Measurements from ENCODE around the gene PCSK1N. TPM values are rescaled to one million over a fixed set of nuclear protein-coding genes. Genes with fewer than 3 reads are reported as not detected.
"Not testable (repeated sequence)": the region's sequence is repeated elsewhere in the genome, so short reads cannot be mapped to it uniquely, and the experiment has no call there.

PCSK1N gene
- total RNA-seq, 4 donors from 2014 or later, result 1.5 to 9.0 (median 2.4) TPM

DNA sequence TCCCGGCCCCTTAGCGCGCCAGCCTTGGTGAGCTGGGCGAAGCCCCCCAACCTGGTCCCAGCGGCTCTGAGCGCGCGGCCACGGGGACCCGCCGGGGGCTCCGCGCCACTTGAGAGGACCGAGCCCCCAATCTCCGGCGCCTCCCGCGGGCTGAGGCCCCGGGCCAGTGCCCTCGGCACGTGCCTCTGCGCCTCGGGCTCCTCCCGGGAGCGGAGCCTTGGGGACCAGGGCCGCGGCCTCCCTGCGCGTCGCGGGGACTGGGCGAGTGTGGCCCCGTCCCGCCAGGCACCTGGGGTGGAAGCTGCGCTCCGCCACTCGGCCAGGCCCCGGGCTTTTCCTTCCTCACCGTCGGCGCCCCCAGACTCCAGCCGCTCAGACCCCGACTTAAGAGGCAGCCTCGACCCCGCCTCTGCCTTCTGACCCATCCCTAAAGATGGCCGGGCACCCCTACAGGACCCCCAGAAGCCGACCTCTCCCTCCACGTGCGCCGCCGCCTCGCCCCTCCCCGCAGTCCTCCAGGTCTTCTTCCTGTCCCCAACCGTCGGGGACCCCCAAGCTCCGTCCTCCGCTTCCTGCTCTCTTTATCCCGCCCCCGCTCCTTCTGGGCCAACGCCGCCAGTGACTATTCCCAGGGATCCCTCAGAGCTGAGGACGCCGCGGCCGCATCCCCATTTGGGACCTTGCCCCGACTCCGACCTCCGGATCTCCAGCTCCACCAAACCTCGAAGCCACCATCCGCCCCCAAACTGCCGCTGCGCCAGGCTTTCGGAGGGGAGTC is 8.3 kb downstream of the PCSK1N start:
- Histone ChIP-seq H3K27ac (no peak overlapping the region), H3K36me3 (peaks cover 25% of the 10 kb centered on the region), H3K4me1 (no peaks in the 10 kb centered on the region), H3K27me3 (peaks cover 14% of the 10 kb centered on the region), H3K4me3 (no peak overlapping the region), H3K9me3 (no peaks in the 10 kb centered on the region)
- DNase-seq (ENCODE audit: low spot score in 2 of 2), result no peak
- 72% methylated on average over 39 of the region's 73 CpGs for WGBS
- TF ChIP-seq EP300 (IDR thresholded peaks at IDR 0.05) (no peak), POLR2AphosphoS5 (IDR thresholded peaks at IDR 0.05) (no peak), POLR2A (IDR thresholded peaks at IDR 0.05) (no peak)
- TF ChIP-seq, protein P1, sequence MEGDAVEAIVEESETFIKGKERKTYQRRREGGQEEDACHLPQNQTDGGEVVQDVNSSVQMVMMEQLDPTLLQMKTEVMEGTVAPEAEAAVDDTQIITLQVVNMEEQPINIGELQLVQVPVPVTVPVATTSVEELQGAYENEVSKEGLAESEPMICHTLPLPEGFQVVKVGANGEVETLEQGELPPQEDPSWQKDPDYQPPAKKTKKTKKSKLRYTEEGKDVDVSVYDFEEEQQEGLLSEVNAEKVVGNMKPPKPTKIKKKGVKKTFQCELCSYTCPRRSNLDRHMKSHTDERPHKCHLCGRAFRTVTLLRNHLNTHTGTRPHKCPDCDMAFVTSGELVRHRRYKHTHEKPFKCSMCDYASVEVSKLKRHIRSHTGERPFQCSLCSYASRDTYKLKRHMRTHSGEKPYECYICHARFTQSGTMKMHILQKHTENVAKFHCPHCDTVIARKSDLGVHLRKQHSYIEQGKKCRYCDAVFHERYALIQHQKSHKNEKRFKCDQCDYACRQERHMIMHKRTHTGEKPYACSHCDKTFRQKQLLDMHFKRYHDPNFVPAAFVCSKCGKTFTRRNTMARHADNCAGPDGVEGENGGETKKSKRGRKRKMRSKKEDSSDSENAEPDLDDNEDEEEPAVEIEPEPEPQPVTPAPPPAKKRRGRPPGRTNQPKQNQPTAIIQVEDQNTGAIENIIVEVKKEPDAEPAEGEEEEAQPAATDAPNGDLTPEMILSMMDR (IDR thresholded peaks at IDR 0.05), result no peak

- no peak within 1 kb of the TSS for H3K4me3 ChIP-seq
- 48% methylated on average over 9 of the region's 67 CpGs for WGBS
- no peak for DNase-seq (ENCODE audit: low spot score in 2 of 2)
- H3K4me1 ChIP-seq, result no peaks in the 10 kb centered on the region
- TF ChIP-seq POLR2A (IDR thresholded peaks at IDR 0.05), result no peak
- no peak for TF ChIP-seq EP300 (IDR thresholded peaks at IDR 0.05)
- TF ChIP-seq, protein P1 (IDR thresholded peaks at IDR 0.05), result no peak
- no peak for TF ChIP-seq POLR2AphosphoS5 (IDR thresholded peaks at IDR 0.05)
- peaks cover 25% of the 10 kb centered on the region for H3K36me3 ChIP-seq
- no peak within 1 kb of the TSS for H3K27ac ChIP-seq
- no peaks in the 10 kb centered on the region for H3K9me3 ChIP-seq
- H3K27me3 ChIP-seq, result peaks cover 7% of the 10 kb centered on the region
These were observed 9.1 kb downstream of the PCSK1N start, which contains the start of gene ERAS for GRCh38 chrX:48826135-48826875. TSS of gene ERAS (plus strand) at chrX:48826513. CDS start at chrX:48829124, 2,611 bp downstream.

- H3K36me3 ChIP-seq, result peaks cover 30% of the 10 kb centered on the region
- no peak overlapping the region for H3K27ac ChIP-seq
- no peaks in the 10 kb centered on the region for H3K4me1 ChIP-seq
- WGBS, result 95% methylated on average over 4 of the region's 8 CpGs
- peaks cover 2% of the 10 kb centered on the region for H3K27me3 ChIP-seq
- H3K4me3 ChIP-seq, result no peak overlapping the region
- DNase-seq (ENCODE audit: low spot score in 2 of 2), result no peak
- no peak for TF ChIP-seq POLR2AphosphoS5 (IDR thresholded peaks at IDR 0.05)
- TF ChIP-seq, protein P1 (IDR thresholded peaks at IDR 0.05), result no peak
- no peak for TF ChIP-seq EP300 (IDR thresholded peaks at IDR 0.05)
- no peaks in the 10 kb centered on the region for H3K9me3 ChIP-seq
These were observed 11.3 kb downstream of the PCSK1N start for GRCh38 chrX:48824066-48824465.

- Histone ChIP-seq H3K27ac (no peak overlapping the region), H3K36me3 (peaks cover 30% of the 10 kb centered on the region), H3K4me3 (no peak overlapping the region), H3K4me1 (no peaks in the 10 kb centered on the region), H3K27me3 (peaks cover 2% of the 10 kb centered on the region), H3K9me3 (no peaks in the 10 kb centered on the region)
- TF ChIP-seq EP300 (IDR thresholded peaks at IDR 0.05) (no peak), POLR2A (IDR thresholded peaks at IDR 0.05) (no peak), POLR2AphosphoS5 (IDR thresholded peaks at IDR 0.05) (no peak)
- TF ChIP-seq, protein P1 (IDR thresholded peaks at IDR 0.05), result no peak
- no peak for DNase-seq (ENCODE audit: low spot score in 2 of 2)
- WGBS, result 89% methylated on average over 3 of the region's 6 CpGs
These were observed 12.4 kb downstream of the PCSK1N start for GRCh38 chrX:48823053-48823452.

DNA sequence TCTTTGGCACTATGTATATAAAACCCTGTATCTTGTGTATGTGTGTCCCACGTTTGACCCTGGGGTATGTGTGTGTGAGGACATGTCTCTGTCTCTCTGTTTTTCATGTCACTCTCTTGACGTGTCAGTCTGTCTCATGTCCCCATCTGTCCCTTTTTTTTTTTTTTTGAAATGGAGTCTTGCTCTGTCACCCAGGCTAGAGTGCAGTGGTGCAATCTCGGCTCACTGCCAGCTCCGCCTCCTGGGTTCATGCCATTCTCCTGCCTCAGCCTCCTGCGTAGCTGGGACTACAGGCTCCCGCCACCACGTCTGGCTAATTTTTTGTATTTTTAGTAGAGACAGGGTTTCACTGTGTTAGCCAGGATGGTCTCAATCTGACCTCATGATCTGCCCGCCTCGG is 16.0 kb downstream of the PCSK1N start:
- H3K36me3 ChIP-seq, result peaks cover 44% of the 10 kb centered on the region
- not testable (repeated sequence) for H3K4me1 ChIP-seq; H3K4me3 ChIP-seq; H3K9me3 ChIP-seq; H3K27me3 ChIP-seq; DNase-seq (ENCODE audit: low spot score in 2 of 2); H3K27ac ChIP-seq
- 89% methylated on average over 9 of the region's 9 CpGs for WGBS
